ENCODE results near the gene YWHAB.
A peak's percentile ranks its signal among the peaks of the same experiment; 100 is the strongest.
"Not testable (repeated sequence)": the region's sequence is repeated elsewhere in the genome, so short reads cannot be mapped to it uniquely, and the experiment has no call there.

The YWHAB gene

DNA sequence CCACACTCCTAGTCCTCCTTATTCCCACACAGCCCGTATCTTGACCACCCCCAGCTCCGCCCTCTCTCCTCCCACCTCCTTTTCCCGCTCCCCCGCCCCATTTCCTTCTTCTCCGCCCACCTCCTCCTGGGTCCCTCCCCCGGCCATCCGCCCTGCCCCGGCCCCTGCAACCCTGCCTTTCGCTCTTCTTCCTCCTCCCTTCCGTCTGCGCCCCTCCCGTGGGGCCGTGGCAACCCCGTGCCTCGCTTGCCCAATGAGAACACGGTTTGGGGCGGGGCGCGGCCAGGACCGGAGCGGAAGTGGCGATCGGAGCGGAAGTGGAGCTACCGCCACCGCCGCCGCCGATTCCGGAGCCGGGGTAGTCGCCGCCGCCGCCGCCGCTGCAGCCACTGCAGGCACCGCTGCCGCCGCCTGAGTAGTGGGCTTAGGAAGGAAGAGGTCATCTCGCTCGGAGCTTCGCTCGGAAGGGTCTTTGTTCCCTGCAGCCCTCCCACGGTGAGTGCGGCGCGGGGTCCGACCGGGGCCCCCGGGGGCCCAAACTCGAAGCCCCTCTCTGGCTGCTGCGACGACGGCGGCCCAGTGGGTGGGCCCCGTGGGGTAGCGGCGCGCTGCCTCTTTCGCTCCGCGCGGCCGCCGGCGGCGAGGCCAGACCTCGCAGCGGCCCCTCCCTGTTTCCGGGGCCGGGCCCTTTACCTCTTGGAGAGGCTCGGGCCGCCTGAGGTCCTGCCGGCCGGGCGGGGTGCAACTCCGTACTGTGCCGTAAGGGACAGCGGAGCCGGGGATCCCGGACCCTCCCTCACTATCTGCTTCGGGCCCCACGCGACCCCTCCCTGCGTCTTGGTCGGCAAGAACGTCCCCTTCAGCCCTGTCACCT, at the start of gene YWHAB:
YWHAB (plus strand) TSS at position 314 of the 874 bp plus-strand sequence. CDS start 15,829 bp downstream, outside the sequence.
- DNase-seq = peak; percentile 97

DNA sequence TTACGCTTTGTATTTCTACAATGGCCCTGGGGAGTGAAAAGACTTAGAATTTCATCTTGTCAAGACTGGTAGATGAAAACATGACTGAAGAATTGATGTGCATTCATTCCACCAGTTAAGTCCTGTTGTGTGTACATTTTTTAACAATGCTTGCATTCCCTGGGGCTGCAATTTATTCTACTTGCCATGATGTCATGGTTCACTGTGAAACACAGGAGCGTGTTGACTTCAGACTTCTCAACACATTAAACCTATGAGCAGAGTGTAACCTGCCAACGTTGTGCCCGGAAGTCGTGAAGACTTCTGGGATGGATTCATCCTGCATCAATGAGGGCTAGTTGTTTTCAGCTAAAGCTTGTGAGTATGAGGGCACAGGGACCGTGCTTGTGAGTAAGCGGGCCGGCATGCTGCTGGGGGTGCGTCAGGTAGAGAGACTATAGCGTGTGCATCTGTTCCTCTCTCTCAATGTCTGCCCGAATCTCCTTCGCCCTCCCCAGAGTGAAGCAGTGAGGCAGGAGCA, 48.8 kb upstream of the YWHAB start:
- no peak for DNase-seq

DNA sequence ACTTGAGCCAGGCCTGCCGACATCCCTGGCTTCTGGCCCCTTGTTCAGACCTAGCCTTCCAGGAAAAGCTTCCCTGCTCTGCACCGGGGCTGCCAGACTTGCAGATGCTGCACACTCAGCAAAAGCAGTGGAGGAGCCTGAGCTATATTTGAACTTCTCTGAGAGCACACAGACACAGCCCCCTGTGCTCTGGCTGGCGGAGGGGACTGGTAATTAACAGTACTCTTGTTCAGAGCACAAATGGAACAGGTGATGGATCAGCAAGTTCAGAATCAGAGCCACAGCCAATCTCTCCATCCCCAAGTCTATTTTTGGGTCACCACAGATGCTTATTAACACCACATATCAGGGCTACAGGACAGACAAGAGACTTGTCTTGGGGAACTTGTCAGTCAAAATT, 47.6 kb upstream of the YWHAB start:
- DNase-seq = no peak

DNA sequence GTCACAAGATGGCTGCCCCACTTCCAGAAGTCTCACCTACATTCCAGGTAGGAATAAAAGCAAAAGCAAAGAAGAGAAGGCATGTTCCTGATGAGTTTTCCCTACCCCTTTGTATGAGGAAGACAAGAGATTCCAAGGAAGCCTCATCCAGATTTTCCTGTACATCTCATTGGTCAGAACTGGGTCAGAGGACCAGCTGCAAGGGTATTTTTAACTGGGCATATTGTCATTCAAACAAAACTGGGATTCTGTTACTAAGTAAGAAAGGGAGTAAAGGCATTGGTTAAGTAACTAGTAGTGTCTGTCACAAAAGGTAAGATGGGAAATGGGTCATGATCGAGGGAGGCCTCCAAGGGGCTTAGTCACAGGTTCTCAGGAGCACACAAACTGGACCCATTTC, 47.0 kb upstream of the YWHAB start:
- no peak for DNase-seq

DNA sequence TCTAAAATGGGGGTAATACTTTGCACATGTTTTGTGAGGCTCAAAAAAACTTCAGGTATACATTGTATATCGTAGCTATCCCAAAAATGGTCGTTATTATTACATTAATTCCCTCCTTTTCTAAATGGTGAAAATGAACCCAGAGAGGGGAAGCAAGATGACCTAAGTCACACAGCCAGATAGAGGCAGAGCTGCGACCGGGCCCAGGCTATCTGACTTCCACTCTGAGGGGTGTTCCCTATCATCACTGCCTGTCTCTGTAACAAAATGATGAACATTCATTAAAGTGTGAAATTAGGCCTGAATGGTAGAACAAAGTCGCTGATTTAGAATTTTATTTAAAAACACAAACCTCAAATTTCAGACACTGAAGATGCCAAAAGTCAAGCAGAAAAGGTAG, 46.0 kb upstream of the YWHAB start:
- DNase-seq = no peak

DNA sequence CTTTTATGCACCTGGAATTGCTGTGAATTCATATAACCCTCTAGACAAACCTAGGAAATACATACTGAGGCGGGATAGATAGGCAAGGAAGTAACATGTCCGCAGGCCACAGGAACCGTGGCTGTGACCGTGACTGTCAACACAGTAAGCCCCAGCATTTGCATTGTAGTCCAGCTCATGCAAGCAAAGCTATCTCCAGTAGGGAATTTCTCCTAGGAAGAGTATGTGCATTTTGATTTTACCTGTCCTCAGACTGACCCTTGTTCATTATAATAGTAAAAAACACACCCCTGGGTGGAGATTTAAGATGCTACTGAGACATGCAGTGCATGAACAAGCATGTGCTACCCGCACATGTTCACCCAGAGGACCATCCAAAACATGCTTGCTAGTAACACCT, 44.7 kb upstream of the YWHAB start:
- DNase-seq = no peak

DNA sequence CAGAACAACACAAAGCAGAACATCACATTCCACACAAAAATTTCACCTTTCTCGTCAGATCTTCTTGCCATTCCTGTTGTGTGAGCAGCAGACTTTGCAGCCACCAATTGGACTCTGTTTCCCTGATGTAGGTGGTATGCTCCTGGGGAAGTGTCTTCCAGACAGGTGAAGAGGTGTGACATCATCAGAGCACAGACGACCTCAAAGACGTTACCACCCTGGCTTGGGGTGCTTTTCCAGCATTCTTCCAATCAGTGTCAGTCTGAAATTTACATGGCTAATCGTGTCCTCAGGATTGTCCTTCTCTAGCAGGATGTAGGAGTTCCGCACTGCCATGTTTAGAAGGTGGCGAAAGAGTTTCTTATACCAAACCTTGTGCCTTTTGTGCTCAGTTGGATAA, 43.5 kb upstream of the YWHAB start:
- DNase-seq = no peak

DNA sequence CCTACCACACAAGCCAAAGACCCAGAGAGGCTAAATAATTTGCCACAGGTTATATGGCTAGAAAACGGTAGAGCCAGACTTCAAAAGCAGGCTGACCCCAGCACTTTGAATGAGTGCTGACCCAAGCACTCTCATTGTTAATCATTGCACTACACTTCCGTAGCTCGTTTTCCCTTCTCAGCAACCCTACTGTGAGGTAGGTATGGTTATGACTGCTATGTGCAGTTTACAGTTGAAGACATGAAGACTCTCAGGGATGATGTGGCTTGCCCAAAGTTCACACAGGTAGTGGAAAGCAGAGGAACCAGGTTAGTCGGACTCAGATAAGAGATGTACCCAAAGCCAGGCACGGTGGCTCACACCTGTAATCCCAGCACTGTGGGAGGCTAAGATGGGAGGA, 41.6 kb upstream of the YWHAB start:
- DNase-seq = no peak

DNA sequence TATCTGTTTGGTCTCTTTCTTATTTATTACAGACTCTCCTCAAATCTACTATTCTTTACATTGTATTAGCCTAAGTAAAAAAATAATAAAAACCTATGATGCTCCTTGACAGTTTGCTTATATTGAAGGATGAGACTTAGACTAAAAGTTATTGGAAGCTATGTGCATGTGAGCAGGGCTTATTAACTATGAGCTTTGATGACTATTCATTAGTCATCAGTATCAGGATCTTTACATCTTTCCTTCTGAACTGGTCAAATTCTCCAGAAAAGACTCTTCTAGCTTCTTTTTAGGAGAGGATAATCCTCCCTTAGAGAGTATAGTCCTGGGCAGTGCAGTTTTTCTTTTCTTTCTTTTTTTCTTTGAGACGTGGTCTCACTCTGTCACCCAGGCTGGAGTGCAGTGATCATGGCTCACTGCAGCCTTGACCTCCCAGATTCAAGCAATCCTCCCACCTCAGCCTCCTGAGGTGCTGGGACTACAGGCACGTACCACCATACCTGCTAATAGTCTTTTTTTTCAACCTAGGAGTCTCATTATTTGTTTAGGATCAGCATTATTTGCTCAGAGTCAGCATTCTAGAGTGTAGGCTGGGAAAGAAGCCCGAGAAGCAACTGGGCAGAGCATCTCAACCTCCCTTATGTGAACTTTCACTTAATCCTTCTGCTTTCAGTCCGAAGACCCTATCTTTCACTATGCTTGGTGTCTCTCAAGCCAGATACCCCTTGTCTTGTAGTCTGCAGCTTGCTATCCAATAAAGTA, 37.1 kb upstream of the YWHAB start:
- DNase-seq = no peak

DNA sequence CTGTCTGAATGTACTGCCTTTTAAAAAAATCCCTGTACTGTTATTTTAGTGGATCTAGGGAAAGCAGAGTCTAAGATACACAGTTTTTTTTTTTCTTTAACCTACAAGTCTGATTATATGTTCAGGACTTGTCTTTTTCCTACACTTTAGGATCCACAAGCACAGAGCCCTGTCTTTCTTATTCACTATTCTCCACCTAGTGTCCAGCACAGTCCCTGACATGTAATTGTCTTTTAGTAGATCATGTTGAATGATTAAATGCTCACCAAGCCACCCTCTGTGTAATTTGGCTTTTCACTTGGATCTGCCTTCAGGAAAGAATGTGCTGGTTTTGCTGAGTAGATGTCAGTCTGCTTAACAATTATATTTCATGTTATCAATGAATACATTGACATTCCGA, 35.8 kb upstream of the YWHAB start:
- no peak for DNase-seq

DNA sequence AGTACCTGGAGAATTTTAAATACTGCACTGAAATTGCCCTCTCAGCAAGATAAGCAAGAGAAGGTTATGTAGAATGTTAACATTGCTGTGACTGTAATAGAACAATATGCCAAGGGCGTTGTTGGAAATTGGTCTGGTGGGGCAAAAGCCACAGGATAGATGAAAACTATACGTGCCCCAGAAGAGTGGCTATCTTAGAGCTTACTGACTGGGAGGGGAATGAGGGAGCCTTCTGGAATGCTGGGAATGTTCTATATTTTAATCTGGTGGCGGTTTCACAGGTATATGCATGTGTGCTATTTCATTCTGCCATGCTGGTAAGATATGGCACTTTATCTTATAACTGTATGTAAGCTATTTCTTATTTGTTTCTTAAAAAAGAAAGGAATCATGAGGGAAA, 35.2 kb upstream of the YWHAB start:
- DNase-seq = no peak

DNA sequence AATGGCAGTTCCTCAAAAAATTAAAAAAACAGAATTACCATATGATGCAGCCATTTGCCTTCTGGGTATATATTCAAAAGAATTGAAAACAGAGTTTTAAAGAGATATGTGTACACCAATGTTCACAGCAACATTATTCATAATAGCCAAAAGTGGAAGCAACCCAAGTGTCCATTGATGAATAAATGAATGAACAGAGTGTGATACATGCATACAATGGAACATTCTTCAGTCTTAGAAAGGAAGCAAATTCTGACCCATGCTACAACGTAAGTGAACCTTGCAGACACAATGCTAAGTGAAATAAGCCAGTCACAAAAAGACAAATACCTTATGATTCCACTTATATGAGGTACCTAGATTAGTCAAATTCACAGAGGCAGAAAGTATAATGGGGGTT, 34.7 kb upstream of the YWHAB start:
- no peak for DNase-seq

DNA sequence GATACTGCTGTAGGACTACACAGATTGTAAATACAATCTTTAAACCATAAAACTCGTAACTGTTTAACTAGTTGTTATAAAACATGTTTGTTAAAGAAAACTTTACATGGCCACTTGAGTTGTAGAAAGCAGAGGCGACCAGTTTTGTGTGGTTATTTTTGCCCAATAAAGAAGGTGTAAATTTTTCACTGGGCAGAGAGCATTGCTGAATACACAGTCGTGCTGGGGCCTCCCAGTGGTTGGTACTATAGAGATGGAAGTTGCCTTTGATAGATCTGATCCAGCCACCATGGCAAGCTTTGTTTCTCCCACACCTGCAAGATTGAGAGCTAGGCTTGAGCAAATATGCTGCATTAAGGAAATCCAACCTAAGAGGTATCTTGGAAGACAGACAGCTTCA, 34.0 kb upstream of the YWHAB start:
- no peak for DNase-seq

DNA sequence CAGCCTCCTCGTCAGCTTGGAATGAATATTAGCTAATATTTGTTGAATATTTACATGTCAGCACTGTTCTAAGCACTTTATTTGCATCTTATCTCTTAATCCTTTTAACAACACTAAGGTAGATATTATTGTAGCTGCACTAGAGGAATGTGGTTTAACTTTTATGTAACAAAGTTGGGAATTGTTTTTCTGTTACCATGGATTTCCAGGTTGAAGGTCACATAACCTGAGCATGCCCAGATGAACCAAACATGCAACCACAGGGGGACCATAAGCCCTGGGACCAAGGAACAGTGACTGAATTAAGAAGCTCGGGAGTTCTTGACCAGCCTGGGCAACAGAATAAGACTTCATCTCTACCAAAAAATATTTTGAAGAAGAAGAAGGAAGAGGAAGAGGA, 29.1 kb upstream of the YWHAB start:
- DNase-seq = no peak

DNA sequence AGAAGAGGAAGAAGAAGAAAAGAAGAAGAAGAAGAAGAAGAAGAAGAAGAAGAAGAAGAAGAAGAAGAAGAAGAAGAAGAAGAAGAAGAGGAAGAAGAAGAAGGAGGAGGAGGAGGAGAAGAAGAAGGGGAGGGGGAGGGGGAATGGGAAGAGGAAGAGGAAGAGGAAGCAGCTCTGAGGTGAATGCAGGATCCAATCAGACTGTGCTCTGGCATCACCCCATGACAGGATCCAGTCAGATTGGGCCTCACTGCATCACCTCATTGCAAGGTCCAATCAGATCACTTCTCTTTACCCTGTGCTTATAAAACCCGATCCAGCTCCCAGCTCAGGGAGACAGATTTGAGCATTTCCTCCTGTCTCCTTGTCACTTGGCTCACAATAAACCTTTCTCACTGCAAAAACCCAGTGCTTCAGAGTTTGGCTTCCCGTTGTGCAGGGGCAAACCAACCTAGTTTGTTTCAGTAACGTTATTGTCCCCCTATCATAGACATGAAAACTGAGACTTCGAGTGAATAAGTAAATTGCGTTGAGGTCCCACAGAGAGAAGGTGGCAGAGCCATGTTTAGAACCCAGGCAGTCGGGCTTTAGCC, 28.6 kb upstream of the YWHAB start:
- DNase-seq = no peak

DNA sequence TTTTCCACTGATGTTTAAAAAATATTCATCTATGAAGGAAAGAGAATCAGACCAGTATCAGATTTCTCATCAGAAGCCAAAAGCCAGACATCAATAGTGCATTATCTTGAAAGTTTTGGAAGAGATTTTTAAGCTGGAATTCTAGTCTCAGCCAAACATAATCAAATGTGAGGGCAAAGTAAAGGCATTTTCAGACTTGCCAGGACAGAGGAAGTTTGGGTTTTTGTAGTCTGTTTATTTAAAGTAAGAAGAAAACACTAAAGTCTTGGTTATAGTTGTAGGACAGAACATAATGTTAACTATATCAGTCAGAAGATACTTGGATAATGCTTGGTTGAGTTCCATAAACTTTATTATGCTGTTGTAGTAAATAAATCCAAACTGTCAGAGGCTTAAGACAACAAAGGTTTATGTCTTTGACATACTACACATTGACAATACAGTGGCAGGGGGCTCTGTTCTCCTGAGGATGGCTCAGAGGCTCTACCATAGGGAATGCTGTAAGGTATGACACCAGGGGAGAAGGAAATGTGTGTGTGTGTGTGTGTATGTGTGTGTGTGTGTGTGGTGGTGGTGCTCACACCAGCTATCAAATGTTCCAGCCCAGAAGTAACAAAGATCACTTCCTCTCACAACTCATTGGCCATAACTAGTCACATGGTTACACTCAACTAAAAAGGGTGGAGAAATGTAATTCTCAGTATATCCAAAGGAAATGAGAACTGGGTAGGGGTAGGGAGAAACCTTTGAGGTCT, 26.7 kb upstream of the YWHAB start:
- peak in 1 of 2 donors; percentile 9 for DNase-seq

DNA sequence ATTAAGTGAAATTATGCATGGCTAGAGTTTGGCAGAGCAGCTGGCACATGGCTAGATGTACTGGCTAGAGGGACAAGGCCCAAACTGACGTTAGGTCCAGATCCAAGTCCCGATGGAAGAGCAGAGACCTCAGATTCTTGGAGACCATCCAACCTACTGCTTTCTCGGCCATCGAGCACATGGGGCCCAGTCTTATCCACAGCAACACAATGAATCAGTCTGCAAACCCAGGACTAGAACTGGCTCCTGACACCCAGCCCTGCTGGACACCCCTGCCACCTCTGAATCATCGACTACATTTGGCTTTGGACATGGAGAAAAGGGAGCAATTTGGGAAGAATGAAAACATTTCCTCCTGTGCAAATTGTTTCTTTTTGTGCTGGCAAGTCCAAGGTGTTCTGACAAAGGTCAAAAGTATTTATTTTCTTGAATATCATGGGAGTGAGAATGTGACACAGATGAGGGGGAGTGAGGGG, 23.9 kb upstream of the YWHAB start:
- DNase-seq = no peak

DNA sequence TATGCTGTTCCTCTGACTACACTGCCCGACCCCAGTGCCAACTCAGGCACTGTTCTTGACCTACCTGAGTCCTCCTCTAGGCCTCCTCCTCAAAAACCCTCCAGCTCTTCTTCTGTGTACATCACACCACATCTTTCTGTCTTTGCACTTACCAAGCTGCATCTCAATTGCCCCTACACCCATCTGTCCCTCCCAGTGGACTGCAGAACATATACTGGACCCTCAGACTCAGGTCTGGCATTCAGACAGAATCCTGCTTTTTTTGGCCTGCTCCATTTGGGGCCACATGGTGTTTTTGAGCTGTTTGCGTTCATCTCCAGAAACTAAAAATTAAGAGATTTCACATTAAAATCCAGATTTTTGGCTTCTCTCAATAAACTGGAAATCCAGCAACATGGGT, 23.2 kb upstream of the YWHAB start:
- DNase-seq = no peak

DNA sequence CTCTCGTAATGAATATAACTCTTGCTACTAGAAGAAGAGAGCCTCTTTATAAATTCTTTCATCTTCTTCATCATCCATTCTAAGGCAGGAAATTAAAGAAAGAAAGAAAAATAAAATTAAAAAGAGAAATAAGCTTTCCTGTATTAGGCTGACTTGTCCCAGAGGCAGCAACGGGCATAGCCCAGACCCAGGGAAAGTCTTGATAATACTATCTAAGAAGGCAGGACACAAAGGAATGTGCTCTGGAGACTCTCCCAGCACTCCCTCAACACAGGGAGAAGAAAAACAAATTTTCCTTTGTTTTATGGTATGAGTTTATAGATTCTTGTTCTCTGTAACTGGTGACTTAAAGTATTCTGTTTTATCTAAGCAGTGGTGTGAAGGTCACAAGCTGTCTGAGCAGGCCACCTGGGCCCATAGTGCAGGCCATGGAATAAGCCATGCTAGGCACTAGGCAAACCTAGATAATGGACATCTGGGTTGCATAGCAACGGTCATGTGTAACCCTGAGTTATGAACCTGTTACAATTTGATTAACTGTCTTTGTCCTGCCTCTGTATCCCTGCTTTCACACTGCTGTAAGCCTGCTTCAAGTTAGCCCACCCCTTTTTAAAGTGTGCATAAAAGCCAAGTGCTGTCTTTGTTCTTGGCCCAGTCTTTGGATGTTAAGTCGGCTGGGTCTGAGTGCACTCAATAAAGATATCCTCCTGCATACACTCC, 22.0 kb upstream of the YWHAB start:
- not testable (repeated sequence) for DNase-seq

DNA sequence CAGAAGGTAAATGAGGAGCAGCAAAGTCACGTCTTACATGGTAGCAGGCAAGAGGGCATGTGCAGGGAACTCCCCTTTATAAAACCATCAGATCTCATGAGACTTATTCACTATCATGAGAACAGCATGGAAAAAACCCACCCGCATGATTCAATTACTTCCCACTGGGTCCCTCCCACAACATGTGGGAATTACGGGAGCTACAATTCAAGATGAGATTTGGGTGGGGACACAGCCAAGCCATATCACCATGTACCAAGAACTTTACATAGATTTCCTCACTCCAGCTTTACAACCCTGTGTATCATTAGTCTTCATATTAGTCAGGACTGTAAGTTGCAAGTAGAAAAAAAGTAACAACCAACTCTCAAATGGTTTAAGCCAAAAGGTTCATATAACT, 21.0 kb upstream of the YWHAB start:
- DNase-seq = not testable (repeated sequence)

DNA sequence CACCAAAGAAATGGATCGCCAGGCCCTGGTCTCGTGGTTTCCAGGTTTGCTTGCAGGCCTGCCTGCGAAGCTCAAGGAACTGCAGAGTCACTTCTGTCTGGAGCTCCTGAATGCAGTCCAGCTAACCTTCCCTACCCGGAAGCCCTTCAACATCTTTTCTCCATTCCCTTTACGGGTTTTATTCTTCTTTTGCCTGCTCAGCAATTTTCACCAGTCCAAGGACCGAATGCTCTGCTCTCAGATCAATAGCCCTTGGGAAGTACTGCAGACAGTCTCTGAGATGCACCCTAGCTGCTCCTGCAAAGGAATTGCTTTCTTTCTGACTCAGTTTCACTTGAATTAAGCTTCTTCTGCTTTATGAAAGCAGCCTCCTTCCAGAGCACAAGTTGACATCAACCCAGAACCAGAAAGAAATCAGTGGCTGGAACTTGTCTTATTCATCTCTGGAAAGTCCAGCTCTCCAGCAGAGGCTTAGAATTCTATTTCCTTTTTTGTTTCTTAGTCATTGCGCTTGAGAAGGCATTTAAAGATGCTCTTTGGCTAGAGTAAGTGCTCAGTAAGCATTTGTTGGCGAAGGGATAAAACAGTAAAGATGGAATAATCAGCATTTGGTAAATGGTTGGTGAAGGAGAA, 18.7 kb upstream of the YWHAB start:
- no peak for DNase-seq

DNA sequence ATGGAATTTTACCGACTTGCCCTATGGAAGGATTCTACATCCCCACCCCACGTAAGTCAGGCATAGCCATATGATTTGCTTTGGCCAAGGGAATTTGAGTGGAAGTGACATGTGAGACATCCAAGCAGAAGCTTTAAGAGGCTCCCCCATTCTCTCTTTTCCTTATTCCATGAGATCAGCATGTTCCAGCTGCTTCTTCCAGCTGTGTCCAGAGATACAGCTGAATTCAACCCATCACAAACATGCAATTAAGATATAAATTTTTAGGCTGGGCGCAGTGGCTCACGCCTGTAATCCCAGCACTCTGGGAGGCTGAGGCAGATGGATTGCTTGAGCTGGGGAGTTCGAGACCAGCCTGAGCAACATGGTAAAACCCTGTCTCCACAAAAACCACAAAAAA, 16.0 kb upstream of the YWHAB start:
- no peak for DNase-seq

Measured in CD4-positive, alpha-beta T cell treated with Interleukin-4 for 1 hour (primary cell).